ENCODE data around the gene ADAP1. TPM values are rescaled to one million over a fixed set of nuclear protein-coding genes. Genes with fewer than 3 reads are reported as not detected.

The ADAP1 gene
- total and polyA plus RNA-seq, 2 of the 13 experiments (the other 11 are each of a cell fraction or from before 2014, with no cell fraction given) = 10.5 to 24.6 TPM

- 0 out of 2 replicates have a peak, but pooled peaks have one; percentile 24 for TF ChIP-seq PAWR (CRISPR knock-in tag; IDR thresholded peaks at IDR 0.05; ENCODE audit: borderline replicate concordance)
- TF ChIP-seq ZNF609 (CRISPR knock-in tag; IDR thresholded peaks at IDR 0.05; ENCODE audit: borderline replicate concordance) = peak; percentile 50; the same call in 1 of the 2 replicates
- no peak; the same call in 1 of the 2 replicates for TF ChIP-seq NCOA5 (CRISPR knock-in tag; IDR thresholded peaks at IDR 0.05)
- TF ChIP-seq ZNF430 (CRISPR knock-in tag; IDR thresholded peaks at IDR 0.05) = peak; percentile 88; the same call in 1 of the 2 replicates
- no peak for TF ChIP-seq ZNF597 (CRISPR knock-in tag; IDR thresholded peaks at IDR 0.05)
- no peak for TF ChIP-seq TBL1XR1 (IDR thresholded peaks at IDR 0.05; ENCODE audit: borderline replicate concordance, low read length, partially characterized antibody)
- TF ChIP-seq USF2 (IDR thresholded peaks at IDR 0.05; ENCODE audit: low read depth, low read length) = peak; percentile 71
- TF ChIP-seq USF2 (CRISPR knock-in tag; IDR thresholded peaks at IDR 0.05; ENCODE audit: borderline replicate concordance) = peak; percentile 74; the same call in 1 of the 2 replicates
- peak; percentile 60; the same call in 1 of the 2 replicates for TF ChIP-seq CREBL2 (CRISPR knock-in tag; IDR thresholded peaks at IDR 0.05; ENCODE audit: borderline replicate concordance)
- peak; percentile 56; the same call in 1 of the 2 replicates for TF ChIP-seq NFYC (CRISPR knock-in tag; IDR thresholded peaks at IDR 0.05)
Measured at GRCh38 chr7:873367-874002, 81.0 kb downstream of the ADAP1 start (continued).
